GF-D8 (cell line): ENCODE measurements around the gene PSMA2.

ENCODE experiments used
- DNase-seq: peaks from one replicate; lab custom pipeline; 2025; lab: John Stamatoyannopoulos, UW

Gene PSMA2

GRCh38 chr7:42931834-42932651 is at the start of gene PSMA2, which contains the start of gene MRPL32:
Gene PSMA2 (minus strand): TSS chr7:42932174. CDS start chr7:42932158, 16 bp downstream.
Gene MRPL32 (plus strand): TSS chr7:42932376. CDS start chr7:42932387, 11 bp downstream.
- DNase-seq = peak; percentile 97

DNA sequence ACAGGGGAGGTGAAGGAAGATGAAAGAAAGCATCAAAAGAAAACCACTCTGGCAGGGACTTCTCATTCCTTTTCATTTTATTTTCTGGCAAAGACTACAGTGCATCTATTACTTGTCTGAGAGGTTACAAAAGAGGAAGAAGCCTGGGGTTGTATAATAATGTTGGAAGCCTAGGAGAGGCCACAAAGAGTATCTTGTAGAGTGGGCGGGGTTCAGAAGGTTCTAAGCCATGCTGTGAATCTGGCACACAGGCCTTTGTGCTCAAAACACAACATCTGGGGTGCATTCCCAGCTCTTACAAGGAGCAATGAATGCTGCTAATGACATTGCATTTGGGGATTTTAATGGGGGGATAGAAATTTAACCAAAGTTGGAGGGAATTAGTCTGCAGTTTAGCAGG is 49.6 kb upstream of the PSMA2 start:
- DNase-seq = no peak

GRCh38 chr7:42980514-42980913 is 48.5 kb upstream of the PSMA2 start:
- DNase-seq = no peak

- DNase-seq = no peak
These were observed 48.1 kb upstream of the PSMA2 start for GRCh38 chr7:42980084-42980483.

GRCh38 chr7:42978496-42978895 is 46.5 kb upstream of the PSMA2 start:
- DNase-seq = no peak

GRCh38 chr7:42976371-42976770 is 44.4 kb upstream of the PSMA2 start:
- no peak for DNase-seq

DNA sequence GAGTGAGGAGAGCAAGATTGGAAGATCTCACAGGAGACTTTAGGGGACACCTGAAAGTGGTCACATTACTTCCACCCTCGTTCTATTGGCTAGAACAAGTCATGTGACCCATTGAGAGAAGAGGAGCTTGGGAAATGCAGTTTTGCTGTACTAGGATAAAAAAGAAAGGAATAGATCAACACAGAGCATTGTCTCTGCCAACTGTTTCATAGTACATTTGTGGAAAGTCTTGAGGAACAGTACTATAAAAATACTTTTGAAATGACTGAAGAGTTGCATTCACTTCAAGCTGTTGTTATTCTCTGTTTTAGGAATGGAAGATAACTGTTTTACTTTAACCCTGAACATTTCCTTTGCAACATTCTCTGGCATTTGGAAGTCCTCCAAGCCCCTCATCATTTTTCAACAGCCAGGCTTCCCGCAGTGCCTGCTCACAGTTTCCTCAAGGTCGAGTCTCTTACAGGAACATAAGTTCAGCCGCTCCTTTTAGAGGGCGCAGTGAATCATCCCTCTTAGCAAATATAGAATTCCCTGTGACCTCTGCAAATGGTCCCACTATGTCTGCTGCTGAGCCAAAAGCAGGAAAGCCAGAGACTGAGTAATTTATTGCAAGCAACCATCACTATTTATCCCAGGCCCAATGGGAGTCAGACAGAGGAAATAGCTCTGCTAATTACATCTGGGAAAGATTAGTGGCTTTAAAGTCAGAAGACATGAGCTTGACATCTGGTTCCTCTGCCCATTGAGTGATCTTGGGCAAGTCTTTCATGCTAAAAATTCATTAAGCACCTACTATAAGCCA is 40.9 kb upstream of the PSMA2 start:
- no peak for DNase-seq

DNA sequence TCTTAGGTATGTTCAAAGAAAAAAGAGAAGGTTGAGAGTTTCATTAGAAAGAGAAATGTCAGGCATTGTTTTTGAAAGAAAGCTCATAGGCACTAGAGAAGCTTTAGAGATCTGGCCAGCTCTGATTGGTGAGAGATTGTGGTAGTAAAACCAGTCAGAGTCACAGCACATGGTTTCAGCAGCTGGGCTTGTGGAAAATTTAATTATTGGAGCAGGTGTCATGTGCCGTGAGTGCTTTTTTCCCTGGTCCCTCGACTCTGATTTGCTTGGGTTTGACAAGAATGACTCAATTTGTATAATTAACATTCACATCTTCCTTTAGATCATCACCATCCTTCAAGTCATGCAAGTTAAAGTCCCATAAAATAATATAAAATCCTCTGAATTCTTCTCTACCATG is 35.4 kb upstream of the PSMA2 start:
- no peak for DNase-seq

DNA sequence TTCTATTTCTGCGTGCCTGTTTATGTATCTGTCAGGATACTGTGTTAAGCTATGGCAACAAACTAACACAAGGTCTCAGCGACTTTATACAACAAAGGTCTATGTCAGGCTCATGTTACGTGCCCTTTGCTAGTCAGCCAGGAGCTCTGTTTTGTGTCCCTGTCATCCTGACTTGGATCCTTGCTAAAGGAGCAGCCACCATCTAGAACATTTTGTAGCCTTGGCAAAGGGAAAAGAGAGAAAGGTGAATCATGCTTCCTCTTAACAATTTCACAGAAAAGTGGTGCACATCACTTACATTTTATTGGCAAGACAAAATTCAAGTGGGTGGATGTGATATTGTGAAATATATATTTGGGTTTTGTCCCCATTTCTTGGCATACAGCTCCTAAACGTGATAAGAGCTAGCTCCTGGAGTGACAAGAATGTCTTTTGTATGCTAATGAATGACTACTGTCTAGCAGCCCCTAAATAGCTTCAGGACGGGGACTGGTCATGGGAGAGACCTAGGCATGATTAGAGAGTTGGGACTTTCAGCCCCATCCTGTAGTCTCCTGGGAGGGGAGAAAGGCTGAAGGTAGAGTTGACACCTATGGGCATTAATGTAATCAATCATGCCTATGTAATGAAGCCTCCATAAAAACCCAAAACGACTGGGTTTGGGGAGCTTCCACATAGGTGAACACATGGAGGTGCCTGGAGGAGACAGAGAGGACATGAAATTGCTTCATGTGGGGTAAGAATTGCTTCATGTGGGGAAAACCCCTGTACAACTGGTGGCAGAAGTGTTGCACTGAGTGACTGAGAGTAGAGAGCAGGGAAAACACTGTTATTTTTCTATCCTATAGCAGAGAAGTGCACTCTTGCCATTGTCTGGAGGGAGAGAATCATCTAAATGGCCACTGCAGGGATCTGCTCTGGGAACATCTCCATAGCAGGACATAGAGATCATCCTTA is 33.2 kb upstream of the PSMA2 start:
- no peak for DNase-seq

- DNase-seq = no peak
These were observed 32.3 kb upstream of the PSMA2 start for GRCh38 chr7:42964293-42964692.

- DNase-seq = no peak
These were observed 29.2 kb upstream of the PSMA2 start for GRCh38 chr7:42961170-42961569.

- no peak for DNase-seq
These were observed 28.8 kb upstream of the PSMA2 start for GRCh38 chr7:42960762-42961161.

DNA sequence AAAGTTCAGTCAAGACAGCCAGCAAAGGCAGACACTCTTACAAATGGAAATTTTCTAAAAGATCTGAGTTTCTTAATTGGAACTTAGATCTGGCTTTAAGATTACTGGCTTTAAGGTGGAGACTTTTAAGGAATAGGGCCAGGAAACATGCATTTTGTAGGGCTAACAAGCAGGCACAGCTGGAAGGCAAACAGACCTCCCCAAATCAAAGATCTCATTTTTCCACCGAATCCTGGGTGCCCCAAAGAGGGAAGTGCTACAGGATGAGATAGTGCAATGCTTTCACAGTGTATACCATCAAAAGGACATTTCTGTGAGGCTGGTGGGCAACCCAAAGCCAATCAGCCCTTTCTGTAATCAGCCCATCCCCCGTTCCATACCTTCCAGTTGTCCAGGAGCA is 27.6 kb upstream of the PSMA2 start:
- DNase-seq = no peak

- DNase-seq = no peak
These were observed 24.1 kb upstream of the PSMA2 start for GRCh38 chr7:42956062-42956461.

DNA sequence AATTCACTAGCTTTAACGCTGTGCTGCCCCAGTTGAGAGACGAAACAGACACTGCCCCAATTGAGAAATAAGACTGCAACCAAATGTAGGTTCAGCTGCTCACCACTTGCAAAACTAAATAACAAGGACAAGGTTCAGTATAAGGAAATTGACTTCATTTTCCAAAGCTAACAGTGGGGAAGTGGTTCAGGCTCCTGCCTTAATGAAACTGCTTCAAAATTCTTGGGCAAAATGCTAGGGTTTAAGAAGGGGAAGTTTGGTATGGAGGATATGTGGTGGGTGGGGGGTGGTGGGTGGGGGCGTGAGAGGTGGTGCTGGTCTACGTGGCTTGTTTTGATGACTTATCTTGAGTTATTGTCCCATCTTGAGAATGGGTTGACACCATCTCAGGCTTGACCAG is 22.0 kb upstream of the PSMA2 start:
- no peak for DNase-seq

GRCh38 chr7:42952328-42952727 is 20.4 kb upstream of the PSMA2 start:
- DNase-seq = no peak

GRCh38 chr7:42950417-42950816 is 18.4 kb upstream of the PSMA2 start:
- DNase-seq = no peak

DNA sequence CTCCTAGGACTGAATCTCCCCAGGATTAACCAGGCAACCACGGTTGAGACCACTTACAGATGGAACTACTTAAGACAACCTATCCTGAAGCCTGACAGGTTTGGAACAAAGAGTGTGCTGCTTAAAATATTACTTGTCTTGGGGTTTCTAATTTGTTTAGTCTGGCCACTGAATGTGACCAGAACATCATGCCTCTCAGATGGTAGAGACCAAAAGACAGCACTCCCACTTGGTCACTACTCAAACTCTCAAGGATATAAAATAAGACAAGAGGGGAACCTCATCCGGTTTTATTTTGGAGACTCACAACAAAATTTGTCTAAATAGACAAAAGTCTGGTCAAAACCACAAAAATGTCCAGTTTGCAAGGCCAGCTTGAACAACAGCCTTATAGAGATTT is 15.5 kb upstream of the PSMA2 start:
- no peak for DNase-seq

- no peak for DNase-seq
These were observed 14.6 kb upstream of the PSMA2 start for GRCh38 chr7:42946627-42946950.

GRCh38 chr7:42945821-42946626 is 14.1 kb upstream of the PSMA2 start:
- DNase-seq = no peak
